Measurements from ENCODE around the gene KLHL15. TPM values are rescaled to one million over a fixed set of nuclear protein-coding genes. Genes with fewer than 3 reads are reported as not detected.

Gene KLHL15
- total and polyA plus RNA-seq, 2 experiments from 2014 or later: 2.4 to 15.0 TPM

DNA sequence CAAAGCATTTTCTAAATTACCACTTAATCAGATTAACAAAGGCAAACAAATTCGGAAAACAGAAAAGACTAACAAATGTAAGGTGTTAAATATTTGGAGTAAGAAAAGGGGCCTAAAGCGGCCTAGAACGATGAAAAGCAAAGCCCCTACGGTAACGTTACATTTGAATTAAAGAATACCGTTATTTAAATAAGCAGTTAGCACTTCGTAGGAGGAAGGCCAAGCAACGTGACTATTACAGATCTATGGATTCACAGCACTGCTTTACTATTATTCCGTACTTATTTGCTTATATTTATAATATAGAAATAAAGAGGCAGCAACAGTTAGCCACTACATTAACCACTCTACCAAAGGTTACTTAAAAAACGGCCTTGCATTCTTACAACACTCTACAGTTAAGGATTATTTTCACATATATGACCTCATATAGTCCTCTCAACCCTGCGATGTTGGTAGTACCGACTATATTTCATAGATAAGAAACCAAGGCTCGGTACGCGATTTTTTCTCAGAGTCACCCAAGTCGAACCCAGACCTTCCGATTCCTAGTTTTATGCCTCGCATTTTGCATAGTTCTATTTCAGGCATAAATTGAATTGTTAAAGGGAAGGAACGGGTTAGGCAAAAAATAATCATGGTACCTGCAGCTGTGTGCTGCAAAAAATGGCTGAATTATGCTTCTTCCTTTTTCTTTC lies 2.9 kb downstream of the KLHL15 start (continued):
- TF ChIP-seq, protein P1, sequence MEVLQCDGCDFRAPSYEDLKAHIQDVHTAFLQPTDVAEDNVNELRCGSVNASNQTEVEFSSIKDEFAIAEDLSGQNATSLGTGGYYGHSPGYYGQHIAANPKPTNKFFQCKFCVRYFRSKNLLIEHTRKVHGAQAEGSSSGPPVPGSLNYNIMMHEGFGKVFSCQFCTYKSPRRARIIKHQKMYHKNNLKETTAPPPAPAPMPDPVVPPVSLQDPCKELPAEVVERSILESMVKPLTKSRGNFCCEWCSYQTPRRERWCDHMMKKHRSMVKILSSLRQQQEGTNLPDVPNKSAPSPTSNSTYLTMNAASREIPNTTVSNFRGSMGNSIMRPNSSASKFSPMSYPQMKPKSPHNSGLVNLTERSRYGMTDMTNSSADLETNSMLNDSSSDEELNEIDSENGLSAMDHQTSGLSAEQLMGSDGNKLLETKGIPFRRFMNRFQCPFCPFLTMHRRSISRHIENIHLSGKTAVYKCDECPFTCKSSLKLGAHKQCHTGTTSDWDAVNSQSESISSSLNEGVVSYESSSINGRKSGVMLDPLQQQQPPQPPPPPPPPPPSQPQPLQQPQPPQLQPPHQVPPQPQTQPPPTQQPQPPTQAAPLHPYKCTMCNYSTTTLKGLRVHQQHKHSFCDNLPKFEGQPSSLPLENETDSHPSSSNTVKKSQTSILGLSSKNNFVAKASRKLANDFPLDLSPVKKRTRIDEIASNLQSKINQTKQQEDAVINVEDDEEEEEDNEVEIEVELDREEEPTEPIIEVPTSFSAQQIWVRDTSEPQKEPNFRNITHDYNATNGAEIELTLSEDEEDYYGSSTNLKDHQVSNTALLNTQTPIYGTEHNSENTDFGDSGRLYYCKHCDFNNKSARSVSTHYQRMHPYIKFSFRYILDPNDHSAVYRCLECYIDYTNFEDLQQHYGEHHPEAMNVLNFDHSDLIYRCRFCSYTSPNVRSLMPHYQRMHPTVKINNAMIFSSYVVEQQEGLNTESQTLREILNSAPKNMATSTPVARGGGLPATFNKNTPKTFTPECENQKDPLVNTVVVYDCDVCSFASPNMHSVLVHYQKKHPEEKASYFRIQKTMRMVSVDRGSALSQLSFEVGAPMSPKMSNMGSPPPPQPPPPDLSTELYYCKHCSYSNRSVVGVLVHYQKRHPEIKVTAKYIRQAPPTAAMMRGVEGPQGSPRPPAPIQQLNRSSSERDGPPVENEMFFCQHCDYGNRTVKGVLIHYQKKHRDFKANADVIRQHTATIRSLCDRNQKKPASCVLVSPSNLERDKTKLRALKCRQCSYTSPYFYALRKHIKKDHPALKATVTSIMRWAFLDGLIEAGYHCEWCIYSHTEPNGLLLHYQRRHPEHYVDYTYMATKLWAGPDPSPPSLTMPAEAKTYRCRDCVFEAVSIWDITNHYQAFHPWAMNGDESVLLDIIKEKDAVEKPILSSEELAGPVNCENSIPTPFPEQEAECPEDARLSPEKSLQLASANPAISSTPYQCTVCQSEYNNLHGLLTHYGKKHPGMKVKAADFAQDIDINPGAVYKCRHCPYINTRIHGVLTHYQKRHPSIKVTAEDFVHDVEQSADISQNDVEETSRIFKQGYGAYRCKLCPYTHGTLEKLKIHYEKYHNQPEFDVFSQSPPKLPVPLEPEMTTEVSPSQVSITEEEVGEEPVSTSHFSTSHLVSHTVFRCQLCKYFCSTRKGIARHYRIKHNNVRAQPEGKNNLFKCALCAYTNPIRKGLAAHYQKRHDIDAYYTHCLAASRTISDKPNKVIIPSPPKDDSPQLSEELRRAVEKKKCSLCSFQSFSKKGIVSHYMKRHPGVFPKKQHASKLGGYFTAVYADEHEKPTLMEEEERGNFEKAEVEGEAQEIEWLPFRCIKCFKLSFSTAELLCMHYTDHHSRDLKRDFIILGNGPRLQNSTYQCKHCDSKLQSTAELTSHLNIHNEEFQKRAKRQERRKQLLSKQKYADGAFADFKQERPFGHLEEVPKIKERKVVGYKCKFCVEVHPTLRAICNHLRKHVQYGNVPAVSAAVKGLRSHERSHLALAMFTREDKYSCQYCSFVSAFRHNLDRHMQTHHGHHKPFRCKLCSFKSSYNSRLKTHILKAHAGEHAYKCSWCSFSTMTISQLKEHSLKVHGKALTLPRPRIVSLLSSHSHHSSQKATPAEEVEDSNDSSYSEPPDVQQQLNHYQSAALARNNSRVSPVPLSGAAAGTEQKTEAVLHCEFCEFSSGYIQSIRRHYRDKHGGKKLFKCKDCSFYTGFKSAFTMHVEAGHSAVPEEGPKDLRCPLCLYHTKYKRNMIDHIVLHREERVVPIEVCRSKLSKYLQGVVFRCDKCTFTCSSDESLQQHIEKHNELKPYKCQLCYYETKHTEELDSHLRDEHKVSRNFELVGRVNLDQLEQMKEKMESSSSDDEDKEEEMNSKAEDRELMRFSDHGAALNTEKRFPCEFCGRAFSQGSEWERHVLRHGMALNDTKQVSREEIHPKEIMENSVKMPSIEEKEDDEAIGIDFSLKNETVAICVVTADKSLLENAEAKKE (CRISPR knock-in tag; IDR thresholded peaks at IDR 0.05): no peak
- no peak for TF ChIP-seq ZNF331 (CRISPR knock-in tag; IDR thresholded peaks at IDR 0.05; ENCODE audit: low read depth)
- TF ChIP-seq EZH2 (IDR thresholded peaks at IDR 0.05; ENCODE audit: low read depth, unreplicated experiment): no peak

DNA sequence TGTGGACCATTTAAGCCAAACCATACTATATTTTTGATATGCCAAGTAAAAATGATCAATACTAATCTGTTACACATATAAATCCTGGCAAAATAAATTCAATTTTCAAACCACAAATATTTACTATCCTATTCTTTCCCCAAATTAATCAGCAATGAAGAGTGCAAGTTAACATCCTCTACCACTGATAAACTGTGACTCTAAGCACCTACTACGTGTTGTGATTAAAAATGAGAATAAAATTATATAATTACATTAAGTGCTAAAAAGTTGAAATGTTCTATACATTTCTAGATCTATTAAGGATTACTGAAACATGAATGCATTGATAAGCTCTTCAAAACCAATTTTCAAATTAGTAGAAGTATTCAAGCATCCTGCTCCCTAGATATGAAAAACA lies 3.4 kb downstream of the KLHL15 start:
- Histone ChIP-seq H3K9me2 (ENCODE audit: insufficient read depth) (no peaks in the 10 kb centered on the region), H3K36me3 (ENCODE audit: insufficient read depth) (no peaks in the 10 kb centered on the region), H3K27ac (ENCODE audit: low read depth) (no peak overlapping the region), H3K4me1 (ENCODE audit: insufficient read depth) (no peaks in the 10 kb centered on the region), H2AFZ (no peak overlapping the region), H3F3A (replicated peaks; ENCODE audit: low read depth) (no peaks in the 10 kb centered on the region), H3K4me3 (peak overlapping the region; percentile 91), H3K79me2 (replicated peaks; ENCODE audit: insufficient read depth) (peaks cover 63% of the 10 kb centered on the region), H4K20me1 (replicated peaks; ENCODE audit: insufficient read depth) (peaks cover 5% of the 10 kb centered on the region; the same call in 1 of the 2 replicates), H3K4me2 (peak overlapping the region; percentile 92), H3K27me3 (ENCODE audit: insufficient read depth) (peaks cover 15% of the 10 kb centered on the region)
- H3K4me3 Mint-ChIP-seq: peak overlapping the region; percentile 81
- DNase-seq (ENCODE audit: low spot score) (no peak), ATAC-seq (no peak)
- H3K27ac Mint-ChIP-seq: no peak overlapping the region
- H3K36me3 Mint-ChIP-seq (ENCODE audit: low read depth): peaks cover 11% of the 10 kb centered on the region
- TF ChIP-seq CREB1 (CRISPR knock-in tag; IDR thresholded peaks at IDR 0.05; ENCODE audit: low read depth) (no peak), ZNF114 (CRISPR knock-in tag; IDR thresholded peaks at IDR 0.05) (no peak), EZH2phosphoT487 (IDR thresholded peaks at IDR 0.05; ENCODE audit: unreplicated experiment) (no peak), STAT1 (IDR thresholded peaks at IDR 0.05; ENCODE audit: unreplicated experiment) (no peak), POLR2AphosphoS5 (IDR thresholded peaks at IDR 0.05; ENCODE audit: low read depth) (no peak), ZNF331 (CRISPR knock-in tag; IDR thresholded peaks at IDR 0.05; ENCODE audit: low read depth) (no peak)
- TF ChIP-seq, protein P2, sequence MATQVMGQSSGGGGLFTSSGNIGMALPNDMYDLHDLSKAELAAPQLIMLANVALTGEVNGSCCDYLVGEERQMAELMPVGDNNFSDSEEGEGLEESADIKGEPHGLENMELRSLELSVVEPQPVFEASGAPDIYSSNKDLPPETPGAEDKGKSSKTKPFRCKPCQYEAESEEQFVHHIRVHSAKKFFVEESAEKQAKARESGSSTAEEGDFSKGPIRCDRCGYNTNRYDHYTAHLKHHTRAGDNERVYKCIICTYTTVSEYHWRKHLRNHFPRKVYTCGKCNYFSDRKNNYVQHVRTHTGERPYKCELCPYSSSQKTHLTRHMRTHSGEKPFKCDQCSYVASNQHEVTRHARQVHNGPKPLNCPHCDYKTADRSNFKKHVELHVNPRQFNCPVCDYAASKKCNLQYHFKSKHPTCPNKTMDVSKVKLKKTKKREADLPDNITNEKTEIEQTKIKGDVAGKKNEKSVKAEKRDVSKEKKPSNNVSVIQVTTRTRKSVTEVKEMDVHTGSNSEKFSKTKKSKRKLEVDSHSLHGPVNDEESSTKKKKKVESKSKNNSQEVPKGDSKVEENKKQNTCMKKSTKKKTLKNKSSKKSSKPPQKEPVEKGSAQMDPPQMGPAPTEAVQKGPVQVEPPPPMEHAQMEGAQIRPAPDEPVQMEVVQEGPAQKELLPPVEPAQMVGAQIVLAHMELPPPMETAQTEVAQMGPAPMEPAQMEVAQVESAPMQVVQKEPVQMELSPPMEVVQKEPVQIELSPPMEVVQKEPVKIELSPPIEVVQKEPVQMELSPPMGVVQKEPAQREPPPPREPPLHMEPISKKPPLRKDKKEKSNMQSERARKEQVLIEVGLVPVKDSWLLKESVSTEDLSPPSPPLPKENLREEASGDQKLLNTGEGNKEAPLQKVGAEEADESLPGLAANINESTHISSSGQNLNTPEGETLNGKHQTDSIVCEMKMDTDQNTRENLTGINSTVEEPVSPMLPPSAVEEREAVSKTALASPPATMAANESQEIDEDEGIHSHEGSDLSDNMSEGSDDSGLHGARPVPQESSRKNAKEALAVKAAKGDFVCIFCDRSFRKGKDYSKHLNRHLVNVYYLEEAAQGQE (IDR thresholded peaks at IDR 0.05; ENCODE audit: unreplicated experiment): no peak
- TF ChIP-seq, protein P3, sequence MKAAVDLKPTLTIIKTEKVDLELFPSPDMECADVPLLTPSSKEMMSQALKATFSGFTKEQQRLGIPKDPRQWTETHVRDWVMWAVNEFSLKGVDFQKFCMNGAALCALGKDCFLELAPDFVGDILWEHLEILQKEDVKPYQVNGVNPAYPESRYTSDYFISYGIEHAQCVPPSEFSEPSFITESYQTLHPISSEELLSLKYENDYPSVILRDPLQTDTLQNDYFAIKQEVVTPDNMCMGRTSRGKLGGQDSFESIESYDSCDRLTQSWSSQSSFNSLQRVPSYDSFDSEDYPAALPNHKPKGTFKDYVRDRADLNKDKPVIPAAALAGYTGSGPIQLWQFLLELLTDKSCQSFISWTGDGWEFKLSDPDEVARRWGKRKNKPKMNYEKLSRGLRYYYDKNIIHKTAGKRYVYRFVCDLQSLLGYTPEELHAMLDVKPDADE (IDR thresholded peaks at IDR 0.05): no peak
- peaks cover 4% of the 10 kb centered on the region for H3K27me3 Mint-ChIP-seq (ENCODE audit: insufficient read depth, low read depth, poor library complexity)
- H3K4me1 Mint-ChIP-seq: peaks cover 2% of the 10 kb centered on the region; the same call in 2 of the 3 replicates
- H3K9me3 Mint-ChIP-seq: no peaks in the 10 kb centered on the region

Data from GM23338 (cell line).